Measurements from ENCODE around the gene SFN.

The SFN gene

DNA sequence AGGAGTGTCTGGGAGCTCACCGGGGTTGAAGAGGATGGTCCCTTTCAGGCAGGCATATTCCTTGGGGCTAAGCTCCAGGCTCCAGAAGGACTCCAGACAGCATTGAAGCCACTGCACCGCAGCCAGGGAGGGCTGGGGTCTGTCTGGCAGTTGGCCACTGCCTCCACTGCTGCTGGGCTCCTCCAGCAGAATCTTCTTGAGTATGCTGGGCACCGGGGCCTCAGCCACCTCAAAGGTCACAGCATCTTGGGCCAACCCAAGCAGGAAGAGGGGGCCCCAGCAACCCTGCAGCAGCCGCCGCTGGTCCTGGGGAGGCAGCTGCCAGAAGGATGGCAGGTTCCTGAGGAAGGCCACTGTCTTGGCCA is 50.4 kb downstream of the SFN start:
- H3K4me1 ChIP-seq (ENCODE audit: control insufficient read depth, insufficient read depth, low read length, unreplicated experiment) = no peaks in the 10 kb centered on the region
- no peaks in the 10 kb centered on the region for H3K27me3 ChIP-seq (ENCODE audit: insufficient read depth, low read length)
- H3K36me3 ChIP-seq (ENCODE audit: insufficient read depth, low read length) = no peaks in the 10 kb centered on the region
- no peak overlapping the region for H3K27ac ChIP-seq (ENCODE audit: low read depth, low read length)
- no peaks in the 10 kb centered on the region for H3K79me2 ChIP-seq (ENCODE audit: control insufficient read depth, insufficient read depth, low read length, unreplicated experiment)
- H2AFZ ChIP-seq (ENCODE audit: low read length, unreplicated experiment) = no peak overlapping the region
- H3K4me3 ChIP-seq (ENCODE audit: low read depth, low read length) = no peak overlapping the region
